GM10266 (cell line): ENCODE data around the gene ATP13A2.

Source experiments
- DNase-seq: peaks from one replicate; pipeline ENCODE4 v3.0.0; 2012; ENCODE audit errors: extremely low spot score
- CTCF ChIP-seq: IDR thresholded peaks from 2 replicates; pipeline ENCODE4 v1.5.1; 2012; ENCODE audit warnings: mild to moderate bottlenecking, low read depth; ENCODE audit not compliant: control insufficient read depth, insufficient read depth; ENCODE audit errors: missing control alignments

The ATP13A2 gene

GRCh38 chr1:17013491-17014320 is 2.0 kb upstream of the ATP13A2 start:
- TF ChIP-seq CTCF, result no peak
- DNase-seq, result peak; percentile 24

- no peak for TF ChIP-seq CTCF
- no peak for DNase-seq
Measured at GRCh38 chr1:17012775-17013490, 1.2 kb upstream of the ATP13A2 start.

GRCh38 chr1:17011092-17011438 is 663 bp downstream of the ATP13A2 start:
- TF ChIP-seq CTCF, result no peak
- DNase-seq, result no peak

GRCh38 chr1:17009706-17010105 is 2.0 kb downstream of the ATP13A2 start:
- peak; percentile 24 for DNase-seq

GRCh38 chr1:17008208-17008855 is 3.4 kb downstream of the ATP13A2 start:
- DNase-seq, result no peak
- TF ChIP-seq CTCF, result no peak

More at GRCh38 chr1:17009706-17010105, 2.0 kb downstream of the ATP13A2 start:
- no peak for TF ChIP-seq CTCF

GRCh38 chr1:17007121-17007520 is 4.6 kb downstream of the ATP13A2 start:
- TF ChIP-seq CTCF, result no peak
- no peak for DNase-seq
